Esophagus muscularis mucosa (tissue), 3 donors: ENCODE results near the gene LBHD2.

Experiments used
- CTCF ChIP-seq, 3 experiments: fragments of 200-600 bp in 2 of 3; fragments of 450-650 bp in 1 of 3; sonication (generic) in 2 of 3; IDR thresholded peaks; one replicate each; pipeline ENCODE4 v1.5.1; 2017 to 2019; ENCODE audit warnings: antibody characterized with exemption in 3 of 3, mild to moderate bottlenecking in 2 of 3, moderate library complexity in 1 of 3
- POLR2A ChIP-seq: fragments of 450-650 bp; IDR thresholded peaks from one replicate; pipeline ENCODE4 v1.6.1; 2017; ENCODE audit warnings: antibody characterized with exemption, moderate library complexity, mild to moderate bottlenecking, low read depth

- TF ChIP-seq CTCF (IDR thresholded peaks at IDR 0.05): no peak
- no peak for TF ChIP-seq POLR2A
Measured at GRCh38 chr14:103112400-103113243, 28.6 kb downstream of the LBHD2 start.
